Measurements from ENCODE around the gene VTI1A.

Gene VTI1A

DNA sequence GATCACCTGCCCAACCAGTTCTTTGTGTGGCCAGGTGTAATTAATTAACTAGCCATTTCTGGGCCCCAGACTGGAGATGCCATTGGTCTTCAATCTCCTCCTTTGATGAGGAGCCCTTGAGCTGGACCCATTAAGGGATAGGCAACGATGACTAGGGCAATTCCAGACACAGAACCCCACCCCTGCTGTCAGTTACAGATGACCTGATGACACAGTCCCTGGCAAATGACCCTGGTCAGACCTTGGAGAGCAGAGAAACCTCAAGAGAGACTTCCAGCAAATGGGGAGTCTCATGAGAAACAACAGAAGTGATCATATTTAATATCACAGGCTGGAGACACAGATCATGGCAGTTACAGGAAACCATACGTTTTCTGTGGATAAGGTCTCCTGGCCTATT, 401.2 kb downstream of the VTI1A start:
- no peak overlapping the region for H3K4me3 ChIP-seq (ENCODE audit: low read depth, low read length)
- ChIA-PET POLR2A (no interaction called here), CTCF (no interaction called here)
- DNase-seq (ENCODE audit: low read depth, low spot score): no peak
- TF ChIP-seq, protein P1, sequence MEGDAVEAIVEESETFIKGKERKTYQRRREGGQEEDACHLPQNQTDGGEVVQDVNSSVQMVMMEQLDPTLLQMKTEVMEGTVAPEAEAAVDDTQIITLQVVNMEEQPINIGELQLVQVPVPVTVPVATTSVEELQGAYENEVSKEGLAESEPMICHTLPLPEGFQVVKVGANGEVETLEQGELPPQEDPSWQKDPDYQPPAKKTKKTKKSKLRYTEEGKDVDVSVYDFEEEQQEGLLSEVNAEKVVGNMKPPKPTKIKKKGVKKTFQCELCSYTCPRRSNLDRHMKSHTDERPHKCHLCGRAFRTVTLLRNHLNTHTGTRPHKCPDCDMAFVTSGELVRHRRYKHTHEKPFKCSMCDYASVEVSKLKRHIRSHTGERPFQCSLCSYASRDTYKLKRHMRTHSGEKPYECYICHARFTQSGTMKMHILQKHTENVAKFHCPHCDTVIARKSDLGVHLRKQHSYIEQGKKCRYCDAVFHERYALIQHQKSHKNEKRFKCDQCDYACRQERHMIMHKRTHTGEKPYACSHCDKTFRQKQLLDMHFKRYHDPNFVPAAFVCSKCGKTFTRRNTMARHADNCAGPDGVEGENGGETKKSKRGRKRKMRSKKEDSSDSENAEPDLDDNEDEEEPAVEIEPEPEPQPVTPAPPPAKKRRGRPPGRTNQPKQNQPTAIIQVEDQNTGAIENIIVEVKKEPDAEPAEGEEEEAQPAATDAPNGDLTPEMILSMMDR (IDR thresholded peaks at IDR 0.05; ENCODE audit: insufficient read depth, low read length, missing control alignments): no peak

DNA sequence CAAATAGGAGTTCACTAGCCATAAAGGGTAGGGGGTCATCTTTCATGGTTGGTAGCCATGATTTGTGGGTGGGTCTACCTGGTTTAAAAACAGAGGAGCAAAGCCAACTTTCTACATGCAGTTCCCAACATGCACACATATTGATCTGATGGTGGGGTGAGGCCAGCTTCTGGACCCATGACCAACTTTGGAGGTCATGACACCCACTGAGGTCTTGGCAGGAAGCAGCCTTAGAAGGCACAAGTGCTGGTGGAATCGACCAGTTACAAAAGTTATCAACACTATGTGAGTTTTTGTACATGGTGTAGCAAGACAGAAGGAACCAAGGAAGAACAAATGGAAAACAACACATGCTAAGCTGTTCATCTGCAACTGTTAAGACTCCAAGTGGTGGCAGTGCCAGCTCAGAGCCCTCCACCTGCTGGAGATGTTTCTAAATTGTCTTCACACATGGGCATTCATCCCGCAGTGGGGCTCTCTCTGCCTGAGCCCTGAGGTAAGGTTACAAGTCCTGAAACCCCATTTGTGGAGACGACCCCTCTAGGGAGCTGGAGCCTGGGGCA, 401.9 kb downstream of the VTI1A start:
- no peak for DNase-seq (ENCODE audit: low read depth, low spot score)
- H3K4me3 ChIP-seq (ENCODE audit: low read depth, low read length): no peak overlapping the region
- ChIA-PET POLR2A (no interaction called here), CTCF (no interaction called here)
- TF ChIP-seq, protein P1 (IDR thresholded peaks at IDR 0.05; ENCODE audit: insufficient read depth, low read length, missing control alignments): no peak

DNA sequence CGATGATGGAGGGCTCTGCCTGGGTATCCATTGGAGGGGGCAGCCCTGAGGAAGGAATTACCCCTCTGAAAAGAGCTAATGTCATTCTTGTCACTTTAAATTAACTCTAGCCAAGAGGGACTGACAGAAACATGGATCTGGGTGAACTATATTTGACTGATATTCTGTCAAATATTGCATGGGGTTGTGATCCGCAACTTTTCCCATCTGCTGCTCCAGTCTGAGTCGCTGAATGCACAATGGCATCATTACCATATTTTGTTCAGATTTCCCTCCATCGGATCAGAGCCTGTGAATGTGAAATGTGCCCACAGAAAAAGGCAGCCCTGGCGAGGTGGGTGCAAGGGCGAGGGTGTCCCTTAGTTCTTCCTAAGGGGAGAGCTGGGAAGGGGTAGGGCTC, 402.5 kb downstream of the VTI1A start:
- TF ChIP-seq, protein P1 (IDR thresholded peaks at IDR 0.05; ENCODE audit: insufficient read depth, low read length, missing control alignments): no peak
- no peak overlapping the region for H3K4me3 ChIP-seq (ENCODE audit: low read depth, low read length)
- CTCF ChIA-PET: no interaction called here
- no peak for DNase-seq (ENCODE audit: low read depth, low spot score)
- POLR2A ChIA-PET: no interaction called here

DNA sequence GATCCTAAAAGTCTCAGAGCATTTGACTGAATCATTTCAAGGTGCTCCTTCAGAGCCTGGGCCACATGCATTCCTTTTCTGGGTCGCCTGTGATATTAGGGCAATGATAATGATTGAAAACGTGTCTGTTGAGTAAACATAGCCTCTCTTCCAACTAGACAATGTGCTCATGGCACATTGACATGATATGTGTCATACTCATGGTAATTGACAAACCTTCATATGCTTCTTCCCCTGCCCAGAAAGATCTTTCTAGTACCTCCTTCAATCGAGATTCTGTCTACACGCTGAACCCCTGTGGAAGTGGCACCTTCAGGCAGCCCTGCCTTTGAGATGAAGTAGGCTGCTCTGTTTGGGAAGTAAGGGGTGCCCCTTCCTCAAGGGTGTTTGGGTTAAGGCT, 404.2 kb downstream of the VTI1A start:
- TF ChIP-seq, protein P1 (IDR thresholded peaks at IDR 0.05; ENCODE audit: insufficient read depth, low read length, missing control alignments): no peak
- H3K4me3 ChIP-seq (ENCODE audit: low read depth, low read length): no peak overlapping the region
- ChIA-PET CTCF (no interaction called here), POLR2A (no interaction called here)
- no peak for DNase-seq (ENCODE audit: low read depth, low spot score)

DNA sequence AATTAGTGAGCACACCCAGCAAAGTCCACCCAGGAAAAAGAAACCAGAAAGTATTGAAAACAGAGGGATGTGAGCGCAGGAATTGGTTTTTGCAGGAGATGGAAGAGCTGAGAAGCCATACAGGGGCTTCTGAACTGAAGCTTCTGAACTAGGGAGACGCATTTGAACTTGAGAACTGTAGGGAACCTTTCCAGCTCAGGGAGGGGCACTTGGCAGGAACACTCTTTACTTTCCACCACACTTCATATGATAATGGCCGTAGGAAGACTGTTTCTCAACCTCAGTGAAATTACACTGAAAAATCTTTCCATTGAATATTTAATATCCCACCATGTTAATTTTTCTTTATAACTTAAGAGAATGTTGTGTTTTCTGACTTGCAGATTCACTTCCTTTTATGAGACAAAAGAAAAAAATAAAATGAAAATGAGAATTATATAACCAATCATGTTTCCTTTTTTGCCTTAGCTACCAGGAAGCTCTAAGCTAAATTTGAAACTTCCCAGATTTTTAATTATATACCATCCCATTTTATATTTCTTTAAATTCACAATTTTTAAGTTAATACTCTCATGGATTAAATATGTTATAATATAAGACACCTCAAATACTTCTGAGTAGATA, 404.7 kb downstream of the VTI1A start:
- POLR2A ChIA-PET: no interaction called here
- DNase-seq (ENCODE audit: low read depth, low spot score): no peak
- TF ChIP-seq, protein P1 (IDR thresholded peaks at IDR 0.05; ENCODE audit: insufficient read depth, low read length, missing control alignments): no peak
- no peak overlapping the region for H3K4me3 ChIP-seq (ENCODE audit: low read depth, low read length)
- CTCF ChIA-PET: no interaction called here

DNA sequence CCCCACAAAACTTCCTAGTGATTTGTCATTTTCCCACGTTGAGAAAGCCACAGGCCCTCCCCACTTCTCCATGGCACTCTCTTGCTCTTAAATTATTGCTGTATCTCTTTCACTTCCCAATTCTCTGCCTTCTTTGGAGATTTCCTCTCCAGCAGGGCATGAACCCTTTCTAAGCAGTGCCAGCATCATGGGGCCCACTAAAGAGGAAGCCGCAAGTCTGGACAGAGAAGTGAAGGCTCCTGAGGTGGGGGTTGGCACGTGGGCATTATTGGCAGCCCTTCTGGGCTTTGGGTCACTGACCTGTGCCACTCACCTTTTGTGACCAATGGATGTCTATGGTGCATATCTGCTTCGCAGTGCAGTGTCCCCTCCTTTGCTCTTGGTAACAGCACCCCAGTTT, 405.3 kb downstream of the VTI1A start:
- ChIA-PET POLR2A (no interaction called here), CTCF (interaction anchor here (1.3 kb wide), 1 partner anchor 41 kb away, joined by 3 read pairs; no protein-coding TSS in a partner anchor)
- TF ChIP-seq, protein P1 (IDR thresholded peaks at IDR 0.05; ENCODE audit: insufficient read depth, low read length, missing control alignments): no peak
- DNase-seq (ENCODE audit: low read depth, low spot score): no peak
- no peak overlapping the region for H3K4me3 ChIP-seq (ENCODE audit: low read depth, low read length)
